H1 (cell line): ENCODE results near the gene CDC14B. TPM values are rescaled to one million over a fixed set of nuclear protein-coding genes. Genes with fewer than 3 reads are reported as not detected.

ENCODE experiments used
- CTCF ChIA-PET: fragments of 300-600 bp; sonication (Branson Sonifier 250); formaldehyde crosslinking; loops from one replicate; lab custom pipeline; 2021; ENCODE audit not compliant: partially characterized antibody; lab: Charles Lee
- POLR2A ChIA-PET: fragments of 300-600 bp; sonication (Branson Sonifier 250); formaldehyde crosslinking; loops from one replicate; lab custom pipeline; 2021; ENCODE audit warnings: inconsistent platforms; ENCODE audit not compliant: partially characterized antibody; lab: Charles Lee
- DNase-seq, 2 experiments: peaks; one replicate each; pipeline versions ENCODE4 v3.0.0 to v3.0.0-alpha.2; 2010 to 2022; ENCODE audit warnings: low spot score in 2 of 2, low read depth in 1 of 2, mixed read lengths in 1 of 2
- FAIRE-seq: peaks from 2 replicates; lab custom pipeline; 2011; peaks lifted over from hg19 to GRCh38; lab: Jason Lieb, UNC
- H2AFZ ChIP-seq: 2 replicates; pipeline ENCODE4 v1.8.1; 2012; ENCODE audit warnings: low read length, inconsistent platforms
- H2AK5ac ChIP-seq: 2 replicates; pipeline ENCODE4 v1.6.1; 2013; ENCODE audit warnings: low read depth, low read length
- H2BK120ac ChIP-seq: replicated peaks from 2 replicates; pipeline ENCODE3; 2013; ENCODE audit warnings: low read depth, low read length, inconsistent platforms
- H2BK12ac ChIP-seq: 2 replicates; pipeline ENCODE4 v1.6.1; 2013; ENCODE audit warnings: low read depth, low read length
- H2BK15ac ChIP-seq: 2 replicates; pipeline ENCODE4 v1.6.1; 2013; ENCODE audit warnings: low read length
- H2BK20ac ChIP-seq: 2 replicates; pipeline ENCODE4 v1.6.1; 2013; ENCODE audit warnings: low read length
- H2BK5ac ChIP-seq: 2 replicates; pipeline ENCODE4 v1.6.1; 2013; ENCODE audit warnings: low read depth, low read length
- H3K14ac ChIP-seq: 2 replicates; pipeline ENCODE4 v1.6.1; 2013; ENCODE audit warnings: inconsistent platforms; ENCODE audit not compliant: insufficient read length
- H3K18ac ChIP-seq: 2 replicates; pipeline ENCODE4 v1.6.1; 2013; ENCODE audit warnings: low read length; ENCODE audit errors: extremely low read depth
- H3K23ac ChIP-seq: 2 replicates; pipeline ENCODE4 v1.6.1; 2013; ENCODE audit warnings: inconsistent platforms; ENCODE audit not compliant: insufficient read length
- H3K23me2 ChIP-seq: 2 replicates; pipeline ENCODE4 v1.6.1; 2013; ENCODE audit warnings: low read depth, low read length
- H3K27ac ChIP-seq: 2 replicates; pipeline ENCODE4 v1.6.1; 2011; ENCODE audit warnings: low read depth, low read length, inconsistent platforms
- H3K27me3 ChIP-seq, 4 experiments: replicated peaks in 1 of 4; 1 replicate in 1 of 4; 2 replicates in 3 of 4; pipeline versions ENCODE4 v1.6.1 to v1.8.1; 2011 to 2013; ENCODE audit warnings: low read length in 3 of 4, mild to moderate bottlenecking in 3 of 4, inconsistent platforms in 2 of 4, mixed read lengths in 2 of 4, moderate library complexity in 1 of 4; ENCODE audit not compliant: control insufficient read depth in 3 of 4, insufficient read depth in 3 of 4; ENCODE audit errors: extremely low read depth in 1 of 4
- H3K36me3 ChIP-seq, 4 experiments: 2 replicates each; pipeline versions ENCODE4 v1.6.1 to v1.8.1; 2011 to 2013; ENCODE audit warnings: mild to moderate bottlenecking in 4 of 4, low read length in 3 of 4, moderate library complexity in 2 of 4, control low read depth in 1 of 4, inconsistent platforms in 1 of 4; ENCODE audit not compliant: insufficient read depth in 4 of 4, control insufficient read depth in 2 of 4
- H3K4ac ChIP-seq: replicated peaks from 2 replicates; pipeline ENCODE3; 2013; ENCODE audit warnings: low read length, low read depth, mixed read lengths, inconsistent platforms; ENCODE audit not compliant: insufficient read length
- H3K4me1 ChIP-seq, 4 experiments: replicated peaks in 1 of 4; 1 replicate in 1 of 4; 2 replicates in 3 of 4; pipeline versions ENCODE4 v1.6.1 to v1.8.1; 2011 to 2013; ENCODE audit warnings: low read length in 3 of 4, inconsistent platforms in 2 of 4, mixed read lengths in 1 of 4; ENCODE audit not compliant: insufficient read depth in 4 of 4, control insufficient read depth in 3 of 4
- H3K4me2 ChIP-seq, 2 experiments: 2 replicates each; pipeline versions ENCODE4 v1.6.1 to v1.8.1; 2011 to 2013; ENCODE audit warnings: low read depth in 2 of 2, low read length in 2 of 2, control low read depth in 1 of 2, inconsistent platforms in 1 of 2, mild to moderate bottlenecking in 1 of 2; ENCODE audit not compliant: insufficient read depth in 1 of 2
- H3K4me3 ChIP-seq, 4 experiments: fragments of 200-600, 300-600 bp in 1 of 4; sonication (generic), shearing (Covaris generic), sonication (Bioruptor Twin) in 1 of 4; 2 replicates each; pipeline versions ENCODE4 v1.5.1 to v1.8.1; 2011 to 2016; ENCODE audit warnings: low read length in 4 of 4, low read depth in 3 of 4, control low read depth in 2 of 4, inconsistent platforms in 2 of 4, mild to moderate bottlenecking in 2 of 4, mixed read lengths in 1 of 4, moderate library complexity in 1 of 4; ENCODE audit not compliant: insufficient read depth in 2 of 4; ENCODE audit errors: extremely low read depth in 1 of 4
- H3K56ac ChIP-seq: replicated peaks from 2 replicates; pipeline ENCODE3; 2013; ENCODE audit warnings: low read depth, mild to moderate bottlenecking, mixed read lengths, low read length, inconsistent platforms; ENCODE audit not compliant: insufficient read length
- H3K79me1 ChIP-seq: 2 replicates; pipeline ENCODE4 v1.6.1; 2013; ENCODE audit warnings: low read depth, low read length, control low read depth
- H3K79me2 ChIP-seq, 2 experiments: 2 replicates each; pipeline versions ENCODE4 v1.6.1 to v1.8.1; 2012 to 2013; ENCODE audit warnings: low read length in 2 of 2, mild to moderate bottlenecking in 2 of 2, inconsistent platforms in 1 of 2; ENCODE audit not compliant: insufficient read depth in 2 of 2, control insufficient read depth in 1 of 2
- H3K9ac ChIP-seq, 4 experiments: replicated peaks in 1 of 4; 1 replicate in 1 of 4; 2 replicates in 3 of 4; pipeline versions ENCODE4 v1.6.1 to v1.8.1; 2011 to 2013; ENCODE audit warnings: low read depth in 3 of 4, low read length in 3 of 4, control low read depth in 2 of 4, mild to moderate bottlenecking in 2 of 4, moderate library complexity in 2 of 4, inconsistent platforms in 1 of 4; ENCODE audit errors: extremely low read depth in 1 of 4
- H3K9me3 ChIP-seq, 2 experiments: 2 replicates each; pipeline versions ENCODE4 v1.6.1 to v1.8.1; 2012 to 2013; ENCODE audit warnings: mild to moderate bottlenecking in 2 of 2, moderate library complexity in 2 of 2, control low read depth in 1 of 2, inconsistent platforms in 1 of 2, low read depth in 1 of 2, low read length in 1 of 2, mixed read lengths in 1 of 2; ENCODE audit not compliant: insufficient read depth in 2 of 2
- H4K20me1 ChIP-seq, 2 experiments: replicated peaks in 1 of 2; 2 replicates each; pipeline versions ENCODE3 to v1.8.1; 2011 to 2013; ENCODE audit warnings: inconsistent platforms in 2 of 2, low read length in 2 of 2, mild to moderate bottlenecking in 1 of 2; ENCODE audit not compliant: insufficient read depth in 2 of 2, control insufficient read depth in 1 of 2
- H4K5ac ChIP-seq: 2 replicates; pipeline ENCODE4 v1.6.1; 2013; ENCODE audit warnings: low read length, low read depth, mixed read lengths, inconsistent platforms; ENCODE audit not compliant: insufficient read length
- H4K8ac ChIP-seq: 2 replicates; pipeline ENCODE4 v1.8.0; 2013; ENCODE audit warnings: mild to moderate bottlenecking, moderate library complexity, low read length, inconsistent platforms; ENCODE audit not compliant: insufficient read depth; ENCODE audit errors: extremely low read depth
- H4K91ac ChIP-seq: replicated peaks from 2 replicates; pipeline ENCODE3; 2013; ENCODE audit warnings: low read length, mixed read lengths, inconsistent platforms; ENCODE audit not compliant: insufficient read length
- CBX8 ChIP-seq: fragments of 300-800, 300-1000 bp; sonication (generic); IDR thresholded peaks from 2 replicates; pipeline ENCODE4 v1.7.1; 2016; ENCODE audit warnings: low read depth, low read length, borderline replicate concordance
- CHD2 ChIP-seq: IDR thresholded peaks from 2 replicates; pipeline ENCODE4 v1.6.1; 2012; ENCODE audit warnings: low read length, improper control_type of control experiment
- GTF2F1 ChIP-seq: IDR thresholded peaks from 2 replicates; pipeline ENCODE4 v1.6.1; 2012; ENCODE audit warnings: low read depth, low read length, improper control_type of control experiment, borderline replicate concordance
- HDAC6 ChIP-seq: IDR thresholded peaks from one replicate; pipeline ENCODE4 v1.7.1; 2012; ENCODE audit warnings: low read depth, mild to moderate bottlenecking, inconsistent platforms, low read length, moderate library complexity
- SAP30 ChIP-seq: fragments of 300-600 bp; sonication (generic); IDR thresholded peaks from 2 replicates; pipeline ENCODE4 v1.7.1; 2012; ENCODE audit warnings: low read length, moderate library complexity, mild to moderate bottlenecking, inconsistent platforms; ENCODE audit not compliant: insufficient read depth, insufficient replicate concordance
- WGBS, 2 experiments: shearing (Covaris generic) in 1 of 2; methylation state at CpG; one replicate each; pipeline versions ENCODE4 v1.1.6 to v1.1.7; 2013 to 2015; ENCODE audit warnings: low lambda C conversion rate in 2 of 2, mixed read lengths in 2 of 2, inconsistent platforms in 1 of 2, low coverage in 1 of 2, missing lambda C conversion rate in 1 of 2; ENCODE audit not compliant: insufficient replicate concordance in 2 of 2, insufficient coverage in 1 of 2, insufficient read length in 1 of 2; ENCODE audit errors: extremely low coverage in 1 of 2, missing lambda C conversion rate in 1 of 2; 5-methylcytosine and 5-hydroxymethylcytosine counted together
- polyA plus RNA-seq, 7 experiments: library from polyadenylated mRNA; depleted of rRNA in 3 of 7; stranded (reverse) in 5 of 7; unstranded in 2 of 7; fragments of >200 nt in 5 of 7; fragments of 200-250 nt in 2 of 7; gene quantifications; 1 replicate in 5 of 7; 2 replicates in 1 of 7; 4 replicates in 1 of 7; pipeline versions ENCODE4 v1.2.1 to v1.2.3, GENCODE V29; 2011 to 2013; ENCODE audit warnings: missing spikeins in 2 of 7, mixed read lengths in 2 of 7
- total RNA-seq: library from RNA; stranded (reverse); fragmentation: NEBNext Ultra II Directional; extraction: Animal tissue kit (Norgen Biotek cat#: 25700); gene quantifications from 2 replicates; pipeline ENCODE4 v1.2.1, GENCODE V29; 2021

The CDC14B gene
- total and polyA plus RNA-seq, 2 of the 8 experiments (the other 6 are each of a cell fraction or from before 2014, with no cell fraction given) = 17.2 to 44.6 TPM

DNA sequence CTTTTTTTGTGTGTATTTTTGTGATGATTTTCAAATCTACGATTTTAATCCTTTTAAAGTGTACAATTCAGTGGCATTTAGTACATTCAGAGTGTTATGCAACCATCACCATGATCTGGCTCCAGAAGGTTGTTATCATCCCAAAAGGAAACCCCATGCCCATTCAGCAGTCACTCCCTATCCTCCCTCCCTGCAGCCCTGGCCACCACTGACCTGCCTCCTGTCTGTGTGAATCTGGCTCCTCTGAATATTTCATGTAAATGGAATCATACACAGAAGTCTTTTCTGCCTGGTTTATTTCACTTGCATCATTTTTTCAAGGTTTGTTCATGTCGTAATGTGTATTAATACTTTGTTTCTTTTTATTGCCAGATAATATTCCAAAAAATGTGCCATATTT is 137.2 kb downstream of the CDC14B start:
- H2BK20ac ChIP-seq = no peak overlapping the region
- no peak overlapping the region for H3K4me3 ChIP-seq
- peaks cover 0 to 17% (median 2%) of the 10 kb centered on the region in 4 experiments; a peak in 3 of 8 replicates for H3K36me3 ChIP-seq
- H3K27me3 ChIP-seq = no peaks in the 10 kb centered on the region
- H3K23me2 ChIP-seq = no peaks in the 10 kb centered on the region
- H2BK15ac ChIP-seq = no peak overlapping the region
- H3K27ac ChIP-seq = no peak overlapping the region
- H3K4ac ChIP-seq = no peak overlapping the region
- peaks cover 0 to 4% of the 10 kb centered on the region in 2 experiments for H4K20me1 ChIP-seq
- H2AK5ac ChIP-seq = no peak overlapping the region
- H3K4me1 ChIP-seq = no peaks in the 10 kb centered on the region
- FAIRE-seq (no peak), DNase-seq (no peak)
- no peaks in the 10 kb centered on the region for H3K79me2 ChIP-seq
- H2BK5ac ChIP-seq = no peak overlapping the region
- no peak overlapping the region for H3K18ac ChIP-seq
- WGBS, 2 experiments = 91% methylated on average over 2 of the region's 2 CpGs; no CpG with 5 or more reads in 1 of the 2 experiments
- H3K4me2 ChIP-seq = no peak overlapping the region
- H3K9ac ChIP-seq = no peak overlapping the region
- no peak overlapping the region for H2BK120ac ChIP-seq
- H3K79me1 ChIP-seq = no peaks in the 10 kb centered on the region
- H4K91ac ChIP-seq = no peak overlapping the region
- ChIA-PET CTCF (interaction anchor here (1.9 kb wide), 1 partner anchor 184 kb away, joined by 5 read pairs; no protein-coding TSS in a partner anchor), POLR2A (no interaction called here)
- H4K5ac ChIP-seq = no peak overlapping the region
- H2AFZ ChIP-seq = no peak overlapping the region
- no peak overlapping the region for H4K8ac ChIP-seq
- H3K23ac ChIP-seq = no peak overlapping the region
- H3K9me3 ChIP-seq = no peaks in the 10 kb centered on the region
- H3K14ac ChIP-seq = no peak overlapping the region
- no peak overlapping the region for H3K56ac ChIP-seq
- H2BK12ac ChIP-seq = no peak overlapping the region
- no peak for TF ChIP-seq CBX8
- no peak for TF ChIP-seq CHD2
- TF ChIP-seq GTF2F1 = no peak
- no peak for TF ChIP-seq HDAC6
- no peak for TF ChIP-seq SAP30
